Measurements from ENCODE around the gene NR2C2. TPM values are rescaled to one million over a fixed set of nuclear protein-coding genes. Genes with fewer than 3 reads are reported as not detected.
"Not testable (repeated sequence)": the region's sequence is repeated elsewhere in the genome, so short reads cannot be mapped to it uniquely, and the experiment has no call there.

The NR2C2 gene
- 10 to 100 TPM; 75.9 to 79.1 TPM for total RNA-seq

- DNase-seq (peak; percentile 91 to 93), ATAC-seq (replicated peaks in 1 of 2) (peak; percentile 72 to 73)
- Mint-ChIP-seq H3K4me3 (peak within 1 kb of the TSS; percentile 98 to 100), H3K4me1 (ENCODE audit: low read depth) (peaks cover 40% of the 10 kb centered on the region), H3K27ac (peak within 1 kb of the TSS; percentile 99), H3K9me3 (no peaks in the 10 kb centered on the region), H3K36me3 (ENCODE audit: insufficient read depth in 2 of 2) (peaks cover 10 to 19% of the 10 kb centered on the region in 2 donors), H3K27me3 (ENCODE audit: low read depth) (no peaks in the 10 kb centered on the region)
These were observed at the start of gene NR2C2 for GRCh38 chr3:14947100-14947885. Gene NR2C2, plus strand, starts transcription at chr3:14947583. Its CDS starts 56,332 bp downstream, at chr3:15003915.

DNA sequence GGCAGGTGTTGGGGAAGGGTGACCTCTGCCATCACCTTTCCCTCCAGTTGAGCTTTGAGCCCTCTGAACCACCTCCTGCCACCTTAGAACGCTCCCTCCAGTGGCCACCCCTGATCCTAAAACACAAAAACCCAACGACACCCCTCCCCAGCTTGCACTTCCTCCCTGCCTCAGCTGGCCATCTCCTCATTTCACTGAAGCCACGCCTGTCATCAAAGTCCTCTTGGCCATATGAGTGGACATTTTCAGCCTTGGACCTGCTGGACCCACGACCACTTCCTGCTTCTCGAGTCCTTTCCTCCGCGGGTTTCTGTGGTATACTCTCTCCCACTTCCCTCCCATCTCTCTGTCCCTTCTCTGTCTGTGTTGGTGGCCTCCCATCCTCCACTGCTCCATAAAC is 48.5 kb upstream of the NR2C2 start:
- ATAC-seq (replicated peaks in 1 of 2), result no peak
- H3K9me3 Mint-ChIP-seq, result no peaks in the 10 kb centered on the region
- no peak overlapping the region for H3K4me3 Mint-ChIP-seq
- no peak overlapping the region for H3K27ac Mint-ChIP-seq
- DNase-seq, result no peak
- H3K36me3 Mint-ChIP-seq (ENCODE audit: insufficient read depth in 2 of 2), result no peaks in the 10 kb centered on the region
- H3K4me1 Mint-ChIP-seq (ENCODE audit: low read depth), result no peaks in the 10 kb centered on the region
- H3K27me3 Mint-ChIP-seq (ENCODE audit: low read depth), result no peaks in the 10 kb centered on the region

DNA sequence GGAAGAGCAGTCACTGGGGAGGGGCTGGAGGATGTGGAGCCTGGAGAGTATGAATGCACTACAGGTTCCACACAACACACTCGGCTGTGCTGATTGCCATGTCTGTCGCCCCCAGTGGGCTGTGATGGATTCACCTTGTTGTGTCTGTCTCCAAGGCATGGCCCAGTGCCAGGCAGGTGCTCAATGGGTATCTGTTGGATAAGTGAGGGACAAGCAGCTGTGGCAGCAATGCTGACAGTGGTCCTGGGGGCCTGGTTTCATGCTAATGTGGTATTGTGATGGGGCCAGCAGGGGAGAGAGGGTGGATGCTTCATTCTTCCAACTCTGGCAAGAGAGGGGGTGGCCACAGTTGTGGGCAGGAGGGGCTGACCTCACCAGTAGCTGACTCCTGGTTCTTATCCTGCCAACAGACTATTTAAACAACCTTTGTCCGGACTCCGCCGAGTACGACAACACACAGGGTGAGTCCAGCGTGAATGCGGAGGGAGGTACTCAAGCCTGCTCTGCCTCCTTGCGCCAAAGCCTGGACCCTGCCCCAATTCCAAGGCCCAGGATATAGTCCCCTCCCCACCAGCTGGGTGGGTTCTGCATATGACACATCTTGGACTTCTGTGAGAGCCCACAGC is 47.3 kb upstream of the NR2C2 start:
- DNase-seq, result no peak
- Mint-ChIP-seq H3K4me1 (ENCODE audit: low read depth) (no peaks in the 10 kb centered on the region), H3K9me3 (peaks cover under 1 to 2% of the 10 kb centered on the region in 2 donors), H3K36me3 (ENCODE audit: insufficient read depth in 2 of 2) (peaks cover under 1 to 2% of the 10 kb centered on the region in 2 donors), H3K27me3 (ENCODE audit: low read depth) (no peaks in the 10 kb centered on the region), H3K4me3 (no peak overlapping the region), H3K27ac (no peak overlapping the region)
- no peak for ATAC-seq (replicated peaks in 1 of 2)

DNA sequence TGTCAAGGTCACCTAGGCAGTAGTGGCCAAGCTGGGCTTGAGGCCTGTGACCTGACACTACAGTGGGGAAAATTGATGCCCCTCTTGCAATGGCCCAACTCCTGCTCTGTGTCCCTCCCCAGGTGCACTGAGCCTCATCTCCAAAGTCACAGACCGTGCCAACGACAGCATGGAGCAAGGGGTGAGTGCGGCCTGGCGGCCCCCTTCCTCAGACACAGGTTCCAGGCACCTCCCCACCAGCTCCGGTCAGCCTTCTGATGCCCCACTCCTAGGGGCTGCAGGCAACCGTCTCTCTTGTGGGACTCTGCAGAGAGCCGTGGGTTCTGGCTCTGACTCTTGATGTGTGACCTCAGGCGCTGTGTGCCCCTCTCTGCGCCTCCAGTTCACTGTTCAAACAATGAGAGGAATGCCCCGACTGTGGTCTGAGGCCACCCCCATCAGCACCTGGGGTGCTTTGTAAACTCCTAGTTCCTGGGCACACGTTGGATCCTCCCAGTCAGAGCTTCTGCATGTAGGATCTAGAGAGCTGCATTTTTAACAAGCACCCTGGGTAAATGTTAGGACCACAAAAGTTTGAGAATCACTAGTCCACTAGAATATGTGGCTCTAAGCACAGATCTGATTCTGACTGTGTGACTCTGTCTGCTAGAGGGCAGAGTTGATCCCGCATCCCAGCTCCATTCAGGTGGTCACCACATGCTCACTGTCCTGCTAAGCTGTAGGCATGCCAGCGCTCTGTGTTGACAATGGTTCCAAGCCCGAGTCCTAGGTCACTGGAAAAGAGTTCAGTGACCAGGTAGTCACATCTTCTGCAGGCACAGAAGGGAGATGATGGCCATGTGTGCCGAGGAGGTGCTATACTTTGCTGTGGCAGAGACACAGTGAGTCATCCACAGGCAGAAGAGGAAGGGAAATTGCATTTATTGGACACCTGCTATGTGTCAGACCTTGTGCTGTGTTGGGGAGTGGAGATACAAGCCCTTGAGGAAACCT is 46.2 kb upstream of the NR2C2 start:
- peaks cover 3 to 8% of the 10 kb centered on the region in 2 donors for H3K9me3 Mint-ChIP-seq
- H3K27me3 Mint-ChIP-seq (ENCODE audit: low read depth), result no peaks in the 10 kb centered on the region
- DNase-seq (no peak), ATAC-seq (replicated peaks in 1 of 2) (no peak)
- no peak overlapping the region for H3K4me3 Mint-ChIP-seq
- no peaks in the 10 kb centered on the region for H3K4me1 Mint-ChIP-seq (ENCODE audit: low read depth)
- no peak overlapping the region for H3K27ac Mint-ChIP-seq
- H3K36me3 Mint-ChIP-seq (ENCODE audit: insufficient read depth in 2 of 2), result peaks cover 7% of the 10 kb centered on the region in 2 donors

DNA sequence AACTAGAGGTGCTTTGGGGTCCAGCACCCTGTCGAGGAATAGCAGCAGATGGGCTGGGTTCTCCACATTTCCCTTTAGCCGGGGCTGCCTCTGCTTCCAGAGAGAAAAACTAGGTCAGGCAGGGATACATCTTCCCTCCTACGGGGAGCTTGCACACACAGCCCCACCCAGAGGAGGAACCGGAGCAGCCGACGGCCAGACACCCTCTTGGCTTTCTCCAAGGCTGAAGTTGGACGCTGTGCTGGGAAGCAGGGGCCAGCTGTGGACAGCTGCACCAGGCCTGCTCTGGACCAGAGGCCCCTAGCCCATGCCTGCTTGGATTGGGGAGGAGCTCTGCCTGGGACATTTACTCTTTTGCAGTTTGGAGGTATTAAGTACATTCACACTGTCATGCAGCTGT is 44.7 kb upstream of the NR2C2 start:
- Mint-ChIP-seq H3K27ac (no peak overlapping the region), H3K9me3 (peaks cover 3 to 8% of the 10 kb centered on the region in 2 donors), H3K4me3 (no peak overlapping the region), H3K27me3 (ENCODE audit: low read depth) (no peaks in the 10 kb centered on the region), H3K4me1 (ENCODE audit: low read depth) (no peaks in the 10 kb centered on the region), H3K36me3 (ENCODE audit: insufficient read depth in 2 of 2) (peaks cover 7% of the 10 kb centered on the region in 2 donors)
- ATAC-seq (replicated peaks in 1 of 2) (no peak), DNase-seq (no peak)

DNA sequence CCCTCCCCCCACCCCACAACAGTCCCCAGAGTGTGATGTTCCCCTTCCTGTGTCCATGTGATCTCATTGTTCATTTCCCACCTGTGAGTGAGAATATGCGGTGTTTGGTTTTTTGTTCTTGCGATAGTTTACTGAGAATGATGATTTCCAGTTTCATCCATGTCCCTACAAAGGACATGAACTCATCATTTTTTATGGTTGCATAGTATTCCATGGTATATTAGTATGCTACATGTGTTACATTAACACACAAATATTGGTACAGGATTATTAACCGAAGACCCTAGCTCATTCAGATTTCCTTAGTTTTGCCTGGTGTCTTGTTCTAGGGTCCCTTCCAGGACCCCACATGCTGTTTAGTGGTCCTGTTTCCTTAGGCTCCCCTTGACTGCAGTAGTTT is 43.9 kb upstream of the NR2C2 start:
- not testable (repeated sequence) for ATAC-seq (replicated peaks in 1 of 2); H3K4me1 Mint-ChIP-seq (ENCODE audit: low read depth); H3K36me3 Mint-ChIP-seq (ENCODE audit: insufficient read depth in 2 of 2)

GRCh38 chr3:14905055-14905657 is 42.2 kb upstream of the NR2C2 start:
- Mint-ChIP-seq H3K27me3 (ENCODE audit: low read depth) (no peaks in the 10 kb centered on the region), H3K4me3 (no peak overlapping the region), H3K36me3 (ENCODE audit: insufficient read depth in 2 of 2) (peaks cover 7% of the 10 kb centered on the region in 2 donors), H3K4me1 (ENCODE audit: low read depth) (no peaks in the 10 kb centered on the region), H3K27ac (no peak overlapping the region), H3K9me3 (peaks cover 3 to 8% of the 10 kb centered on the region in 2 donors)
- DNase-seq, result no peak
- ATAC-seq (replicated peaks in 1 of 2), result no peak

More for the DNA sequence above, 43.9 kb upstream of the NR2C2 start:
- not testable (repeated sequence) for DNase-seq; H3K4me3 Mint-ChIP-seq; H3K9me3 Mint-ChIP-seq; H3K27ac Mint-ChIP-seq; H3K27me3 Mint-ChIP-seq (ENCODE audit: low read depth)

GRCh38 chr3:14906355-14906971 is 40.9 kb upstream of the NR2C2 start:
- Mint-ChIP-seq H3K9me3 (peaks cover 3 to 8% of the 10 kb centered on the region in 2 donors), H3K4me1 (ENCODE audit: low read depth) (no peaks in the 10 kb centered on the region), H3K4me3 (no peak overlapping the region)

DNA sequence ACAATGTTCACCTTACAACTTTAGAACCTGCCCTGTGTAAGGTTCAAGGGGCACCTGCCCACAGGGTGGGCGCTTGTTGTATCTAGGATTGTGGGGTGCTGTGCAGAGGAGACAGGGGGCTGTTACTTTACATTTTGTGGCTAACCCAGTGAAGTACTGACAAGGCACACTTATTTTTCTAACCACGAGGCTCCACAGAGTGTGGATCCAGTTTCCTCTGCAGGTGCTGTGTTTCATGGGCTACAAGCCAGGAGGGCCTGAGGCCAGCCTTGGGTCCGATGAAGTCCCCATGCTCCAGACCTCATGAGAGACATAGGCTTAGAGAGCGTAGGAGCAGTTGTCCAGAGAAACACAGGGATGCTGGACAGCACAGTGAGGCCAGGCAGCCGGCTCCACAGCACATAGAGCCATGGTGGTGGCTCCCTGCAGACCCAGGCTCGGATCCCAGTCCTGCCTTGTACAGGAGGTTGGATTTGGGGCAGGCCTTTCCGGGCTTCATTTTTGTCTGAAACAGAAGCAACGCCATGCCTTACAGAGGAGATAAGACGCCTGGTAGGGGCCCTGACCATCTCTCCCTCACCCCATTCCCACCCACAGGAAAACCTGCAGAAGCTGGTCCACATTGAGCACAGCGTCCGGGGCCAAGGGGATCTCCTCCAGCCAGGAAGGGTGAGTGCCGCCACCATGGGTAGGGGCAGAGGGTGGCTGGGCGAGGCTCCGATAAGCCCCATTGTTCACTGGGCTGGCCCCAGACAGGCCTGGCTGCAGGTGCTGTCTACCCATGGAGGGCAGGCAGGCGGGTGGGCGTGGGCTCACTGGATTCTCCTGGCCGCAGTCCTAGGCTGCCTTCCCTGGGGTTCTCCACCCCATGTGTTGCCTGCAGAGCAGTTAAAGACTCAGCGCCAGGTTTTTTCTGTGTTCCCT is 40.1 kb upstream of the NR2C2 start:
- Mint-ChIP-seq H3K4me3 (no peak overlapping the region), H3K9me3 (peaks cover 3 to 8% of the 10 kb centered on the region in 2 donors), H3K4me1 (ENCODE audit: low read depth) (no peaks in the 10 kb centered on the region), H3K36me3 (ENCODE audit: insufficient read depth in 2 of 2) (peaks cover 7% of the 10 kb centered on the region in 2 donors), H3K27ac (no peak overlapping the region), H3K27me3 (ENCODE audit: low read depth) (no peaks in the 10 kb centered on the region)
- no peak for DNase-seq
- ATAC-seq (replicated peaks in 1 of 2), result no peak

More at GRCh38 chr3:14906355-14906971, 40.9 kb upstream of the NR2C2 start:
- DNase-seq (no peak), ATAC-seq (replicated peaks in 1 of 2) (no peak)
- H3K27me3 Mint-ChIP-seq (ENCODE audit: low read depth), result no peaks in the 10 kb centered on the region
- H3K27ac Mint-ChIP-seq, result no peak overlapping the region
- H3K36me3 Mint-ChIP-seq (ENCODE audit: insufficient read depth in 2 of 2), result peaks cover 7% of the 10 kb centered on the region in 2 donors

GRCh38 chr3:14909250-14909649 is 38.1 kb upstream of the NR2C2 start:
- H3K27ac Mint-ChIP-seq, result no peak overlapping the region
- H3K36me3 Mint-ChIP-seq (ENCODE audit: insufficient read depth in 2 of 2), result peaks cover 7% of the 10 kb centered on the region in 2 donors
- H3K27me3 Mint-ChIP-seq (ENCODE audit: low read depth), result no peaks in the 10 kb centered on the region
- H3K9me3 Mint-ChIP-seq, result peaks cover 3 to 8% of the 10 kb centered on the region in 2 donors
- no peak for DNase-seq
- H3K4me1 Mint-ChIP-seq (ENCODE audit: low read depth), result no peaks in the 10 kb centered on the region
- ATAC-seq (replicated peaks in 1 of 2), result no peak
- H3K4me3 Mint-ChIP-seq, result no peak overlapping the region

DNA sequence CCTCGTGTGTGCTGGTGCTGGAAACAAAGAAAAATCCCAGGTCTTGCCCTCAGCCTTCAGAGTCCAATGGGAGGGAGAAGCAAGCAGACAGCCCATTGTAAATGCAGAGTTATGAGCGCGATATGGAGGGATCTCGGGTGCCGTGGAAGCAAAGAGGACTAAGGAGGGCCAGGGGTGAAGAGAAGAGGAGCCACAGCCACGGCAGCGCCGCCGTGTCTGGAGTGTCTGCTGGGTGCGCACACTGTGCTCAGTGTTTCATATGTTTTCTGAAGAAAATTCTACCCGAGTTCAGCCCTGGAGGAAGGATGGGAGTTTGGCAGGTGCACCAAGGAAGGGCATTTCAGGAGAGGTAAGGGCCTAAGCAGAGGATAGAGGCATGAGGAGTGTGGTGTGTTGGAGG is 35.7 kb upstream of the NR2C2 start:
- Mint-ChIP-seq H3K4me1 (ENCODE audit: low read depth) (no peaks in the 10 kb centered on the region), H3K36me3 (ENCODE audit: insufficient read depth in 2 of 2) (no peaks in the 10 kb centered on the region), H3K27ac (no peak overlapping the region), H3K4me3 (no peak overlapping the region), H3K9me3 (no peaks in the 10 kb centered on the region), H3K27me3 (ENCODE audit: low read depth) (no peaks in the 10 kb centered on the region)
- ATAC-seq (replicated peaks in 1 of 2) (no peak), DNase-seq (no peak)

Data from activated T-cell treated with anti-CD3 and anti-CD28 coated beads, Interleukin-2, amount 50 U/mL, for 72 hours (primary cell).